Measurements from ENCODE around the gene TTLL10. TPM values are rescaled to one million over a fixed set of nuclear protein-coding genes. Genes with fewer than 3 reads are reported as not detected.

TTLL10 gene
- total and polyA plus RNA-seq, 2 of the 4 experiments (the other 2 are of a cell fraction): not detected

DNA sequence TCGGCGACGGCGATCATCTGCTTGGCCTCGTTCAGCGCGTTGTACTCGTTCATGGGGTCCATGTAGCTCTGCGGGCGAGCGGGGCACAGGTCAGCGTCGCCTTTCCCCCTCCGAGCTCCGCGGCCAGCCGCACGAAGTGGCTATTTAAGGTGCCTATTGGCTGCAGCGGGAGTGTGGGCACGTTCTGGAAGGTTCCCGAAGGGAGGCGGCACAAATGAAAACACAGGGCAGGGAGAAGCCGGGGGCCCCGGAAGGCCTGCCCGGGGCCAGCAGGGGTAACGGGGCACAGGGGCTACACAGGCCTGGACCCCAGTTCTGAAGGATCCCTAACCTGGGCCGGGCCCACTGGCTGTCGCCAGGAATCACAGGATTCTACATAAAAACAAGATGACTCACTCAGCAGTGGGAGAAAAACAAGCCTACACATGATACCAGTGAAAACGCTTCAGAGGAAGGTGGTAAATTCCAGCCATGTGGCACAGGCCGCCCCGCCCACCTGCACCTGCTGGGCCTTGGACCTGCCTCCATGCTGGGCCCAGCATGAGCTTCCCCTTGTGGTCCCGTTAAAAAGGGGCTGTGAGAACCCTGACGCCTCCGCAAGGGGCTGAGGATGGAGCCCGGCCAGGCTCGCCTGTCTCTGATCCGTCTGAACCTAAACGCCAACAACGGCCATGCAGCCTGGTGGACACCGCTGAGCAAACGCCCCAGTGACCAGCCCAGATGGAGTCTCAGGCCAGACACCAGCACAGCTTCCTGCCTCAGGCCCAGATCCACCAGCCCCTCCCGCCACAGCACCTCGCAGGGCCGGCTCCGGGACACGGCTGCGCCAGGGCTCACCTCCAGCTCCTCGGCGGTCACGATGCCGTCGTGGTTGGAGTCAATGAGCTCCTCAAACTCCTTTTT lies 44.2 kb downstream of the TTLL10 start:
- dilution Hi-C loops (cut with HindIII; ENCODE audit: low sequenced_read_pairs, unreplicated experiment): no loop called here
- 92% methylated on average over 40 of the region's 52 CpGs; no CpG with 5 or more reads in 1 of the 2 experiments for WGBS, 2 experiments (ENCODE audit: extremely low coverage in 2 of 2, insufficient read length in 1 of 2)
- Histone ChIP-seq H3K4me1 (ENCODE audit: control insufficient read depth, insufficient read depth, low read length) (no peaks in the 10 kb centered on the region), H3K4me3 (ENCODE audit: insufficient read depth, low read depth, low read length) (no peak overlapping the region), H2BK20ac (ENCODE audit: low read depth, low read length) (no peak overlapping the region), H2AK9ac (replicated peaks; ENCODE audit: low read depth, low read length, poor library complexity) (no peak overlapping the region), H2BK120ac (ENCODE audit: low read depth, low read length) (no peak overlapping the region), H3K9me1 (ENCODE audit: insufficient read depth, low read length) (peaks cover 3% of the 10 kb centered on the region), H3K23ac (ENCODE audit: low read depth, low read length) (no peak overlapping the region), H4K20me1 (ENCODE audit: insufficient read depth, low read length) (peaks cover 16% of the 10 kb centered on the region), H3K14ac (replicated peaks; ENCODE audit: low read depth, low read length) (no peak overlapping the region), H3K4me2 (ENCODE audit: low read depth, low read length) (no peak overlapping the region), H2AK5ac (ENCODE audit: low read depth, low read length) (no peak overlapping the region), H3K9ac (ENCODE audit: low read depth, low read length) (no peak overlapping the region), H2BK15ac (ENCODE audit: low read depth, low read length) (no peak overlapping the region), H3K27ac (ENCODE audit: insufficient read depth, low read length) (no peak overlapping the region), H3K56ac (ENCODE audit: extremely low read depth, insufficient read depth, low read length) (no peak overlapping the region), H4K8ac (ENCODE audit: low read depth in 2 of 2, low read length in 2 of 2) (no peak overlapping the region), H3K79me1 (ENCODE audit: low read depth in 1 of 2, low read length in 2 of 2) (peaks cover 4 to 17% of the 10 kb centered on the region in 2 experiments; a peak in 3 of 4 replicates), H3K9me3 (ENCODE audit: control insufficient read depth, insufficient read depth, low read length) (no peaks in the 10 kb centered on the region), H3K36me3 (ENCODE audit: control insufficient read depth, insufficient read depth, low read length) (peaks cover 56% of the 10 kb centered on the region), H4K91ac (ENCODE audit: insufficient read depth, low read depth, low read length) (no peak overlapping the region), H3K18ac (ENCODE audit: low read depth, low read length) (no peak overlapping the region), H3K4ac (ENCODE audit: low read depth, low read length) (no peak overlapping the region), H3K27me3 (ENCODE audit: control insufficient read depth, insufficient read depth, low read length) (no peaks in the 10 kb centered on the region), H2AFZ (replicated peaks; ENCODE audit: low read length, poor library complexity) (no peak overlapping the region), H2BK5ac (ENCODE audit: low read depth, low read length, poor library complexity, severe bottlenecking) (no peak overlapping the region), H4K5ac (ENCODE audit: low read depth, low read length) (no peak overlapping the region)
- no peak; the same call in 1 of the 2 replicates for ATAC-seq (ENCODE audit: low read depth)
- CTCF ChIA-PET: no interaction called here
- DNase-seq: no peak
- intact Hi-C loops (cut with micrococcal nuclease): no loop called here
- POLR2A ChIA-PET (ENCODE audit: unreplicated experiment): no interaction called here
- TF ChIP-seq, protein P1, sequence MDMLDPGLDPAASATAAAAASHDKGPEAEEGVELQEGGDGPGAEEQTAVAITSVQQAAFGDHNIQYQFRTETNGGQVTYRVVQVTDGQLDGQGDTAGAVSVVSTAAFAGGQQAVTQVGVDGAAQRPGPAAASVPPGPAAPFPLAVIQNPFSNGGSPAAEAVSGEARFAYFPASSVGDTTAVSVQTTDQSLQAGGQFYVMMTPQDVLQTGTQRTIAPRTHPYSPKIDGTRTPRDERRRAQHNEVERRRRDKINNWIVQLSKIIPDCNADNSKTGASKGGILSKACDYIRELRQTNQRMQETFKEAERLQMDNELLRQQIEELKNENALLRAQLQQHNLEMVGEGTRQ (IDR thresholded peaks at IDR 0.05; ENCODE audit: low read depth, low read length): no peak
- TF ChIP-seq RAD21 (IDR thresholded peaks at IDR 0.05; ENCODE audit: low read length) (no peak), CEBPB (IDR thresholded peaks at IDR 0.05; ENCODE audit: low read depth, low read length) (no peak), MXI1 (IDR thresholded peaks at IDR 0.05; ENCODE audit: borderline replicate concordance, low read depth, low read length) (peak; percentile 56; the same call in 1 of the 2 replicates)
- no TSS peak for BruUV-seq (replicated peaks)
- in situ Hi-C loops (cut with MboI; ENCODE audit: low sequenced_read_pairs): no loop called here
